ENCODE results near the gene GET4.

GRCh38 chr7:904847-905246, 28.5 kb downstream of the GET4 start:
- TF ChIP-seq EZH2 (optimal IDR thresholded peaks at IDR 0.05; ENCODE audit: low read depth, low read length): no peak
- TF ChIP-seq CTCF (IDR thresholded peaks at IDR 0.05; ENCODE audit: low read length): no peak
- no peak for TF ChIP-seq EZH2phosphoT487 (IDR thresholded peaks at IDR 0.05; ENCODE audit: low read length)
